ENCODE measurements around the gene MLH1.

GRCh38 chr3:37094636-37095035, 101.3 kb downstream of the MLH1 start:
- TF ChIP-seq CTCF (IDR thresholded peaks at IDR 0.05) (no peak), POLR2AphosphoS5 (IDR thresholded peaks at IDR 0.05; ENCODE audit: low read depth, low read length) (no peak), REST (IDR thresholded peaks at IDR 0.05; ENCODE audit: insufficient read depth in 1 of 2, low read depth in 2 of 2, low read length in 1 of 2) (no peak)
